Transverse colon (tissue), 4 donors: Measurements from ENCODE around the gene IRF2. TPM values are rescaled to one million over a fixed set of nuclear protein-coding genes. Genes with fewer than 3 reads are reported as not detected.

Experiments
- DNase-seq: peaks from one replicate; pipeline ENCODE4 v3.0.0-alpha.2; 2019
- H3K27ac ChIP-seq, 4 donors: fragments of 200-600 bp; sonication (generic); 2 replicates each; pipeline ENCODE4 v1.5.1; 2016 to 2018; ENCODE audit warnings: inconsistent platforms in 4 of 4
- H3K27me3 ChIP-seq: fragments of 200-600 bp; sonication (generic); 2 replicates; pipeline ENCODE4 v1.5.1; 2017; ENCODE audit warnings: inconsistent platforms
- H3K36me3 ChIP-seq, 4 donors: fragments of 200-600 bp; sonication (generic); 2 replicates each; pipeline ENCODE4 v1.5.1; 2017 to 2019; ENCODE audit warnings: inconsistent platforms in 4 of 4
- H3K4me1 ChIP-seq, 4 donors: fragments of 200-600 bp; sonication (generic); 2 replicates each; pipeline ENCODE4 v1.5.1; 2017 to 2020; ENCODE audit warnings: inconsistent platforms in 4 of 4
- H3K4me3 ChIP-seq, 4 donors: fragments of 200-600 bp; sonication (generic); 1 replicate in 1 of 4; 2 replicates in 3 of 4; pipeline versions ENCODE4 v1.5.1 to v1.6.1; 2017 to 2019; ENCODE audit warnings: inconsistent platforms in 4 of 4
- H3K9me3 ChIP-seq, 2 donors: fragments of 200-600 bp; sonication (generic); 2 replicates each; pipeline ENCODE4 v1.5.1; 2017 to 2019; ENCODE audit warnings: inconsistent platforms in 2 of 2
- EP300 ChIP-seq: sonication (generic); formaldehyde crosslinking; IDR thresholded peaks from one replicate; pipeline ENCODE4 v1.6.1; 2017; ENCODE audit warnings: antibody characterized with exemption, low read depth
- POLR2A ChIP-seq: fragments of 450-650 bp; IDR thresholded peaks from one replicate; pipeline ENCODE4 v1.6.1; 2016; ENCODE audit warnings: antibody characterized with exemption, mild to moderate bottlenecking, moderate library complexity
- POLR2AphosphoS5 ChIP-seq, 3 donors: sonication (generic); formaldehyde crosslinking; IDR thresholded peaks; one replicate each; pipeline ENCODE4 v1.6.1; 2016; ENCODE audit warnings: antibody characterized with exemption in 3 of 3
- WGBS, 2 donors: methylation state at CpG; one replicate each; pipeline ENCODE4 v1.1.5; 2018; ENCODE audit warnings: low coverage in 1 of 2; 5-methylcytosine and 5-hydroxymethylcytosine counted together
- in situ Hi-C, 4 donors: fragments of 200-750 bp; cut with MboI; loops; one replicate each; pipeline versions ENCODE4 v1.15.0 to v1.15.1; 2017; ENCODE audit warnings: low sequenced_read_pairs in 3 of 4, low pct_ligation_motif_present in 1 of 4, low pct_unique_long_range_greater_than_20kb in 1 of 4
- intact Hi-C: fragments of 100-400 bp; cut with DNase I; formaldehyde crosslinking; loops from one replicate; pipeline ENCODE4 v1.15.1; 2023; ENCODE audit warnings: low total_unique reads
- total RNA-seq, 4 donors: library from RNA; depleted of rRNA; stranded (reverse); fragments of >200 nt; gene quantifications; one replicate each; pipeline ENCODE4 v1.1.0, GENCODE V29; 2016
- TF ChIP-seq, protein P1 (sequence below), 5 experiments: fragments of 200-600 bp in 3 of 5; fragments of 450-650 bp in 2 of 5; sonication (generic) in 3 of 5; IDR thresholded peaks; 1 replicate in 2 of 5; 2 replicates in 3 of 5; pipeline ENCODE4 v1.5.1; 2016 to 2017; ENCODE audit warnings: antibody characterized with exemption in 5 of 5, inconsistent platforms in 3 of 5, mild to moderate bottlenecking in 2 of 5, moderate library complexity in 1 of 5

IRF2 gene
- total RNA-seq, 4 donors from 2014 or later, result 15.3 to 85.3 (median 42.5) TPM

DNA sequence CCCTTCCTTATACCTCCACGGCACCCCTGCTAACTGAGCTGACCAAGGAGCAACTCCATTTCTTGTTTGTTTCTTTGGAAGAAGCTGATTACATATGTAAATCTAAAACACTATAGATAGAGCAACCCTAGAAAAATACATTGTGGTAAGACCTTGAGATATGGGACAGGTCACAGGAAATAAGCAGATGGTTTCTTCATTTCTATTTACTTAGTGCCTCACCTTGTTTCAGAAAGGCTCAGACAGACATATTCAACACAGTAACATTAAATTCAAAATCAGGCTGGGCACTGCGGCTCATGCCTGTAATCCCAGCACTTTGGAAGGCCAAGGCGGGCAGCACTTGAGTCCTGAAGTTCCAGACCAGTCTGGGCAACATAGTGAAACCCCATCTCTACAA is 47.3 kb downstream of the IRF2 start:
- no peak overlapping the region for H3K4me3 ChIP-seq
- H3K27me3 ChIP-seq, result no peaks in the 10 kb centered on the region
- peak overlapping the region; percentile 40 to 74 (median 70) for H3K27ac ChIP-seq
- in situ Hi-C loops (no loop called here), intact Hi-C loops (loop anchor here (10.0 kb wide), 1 partner anchor 48 kb away; the partner anchor contains the start of gene IRF2)
- no peak for DNase-seq
- TF ChIP-seq, protein P1, sequence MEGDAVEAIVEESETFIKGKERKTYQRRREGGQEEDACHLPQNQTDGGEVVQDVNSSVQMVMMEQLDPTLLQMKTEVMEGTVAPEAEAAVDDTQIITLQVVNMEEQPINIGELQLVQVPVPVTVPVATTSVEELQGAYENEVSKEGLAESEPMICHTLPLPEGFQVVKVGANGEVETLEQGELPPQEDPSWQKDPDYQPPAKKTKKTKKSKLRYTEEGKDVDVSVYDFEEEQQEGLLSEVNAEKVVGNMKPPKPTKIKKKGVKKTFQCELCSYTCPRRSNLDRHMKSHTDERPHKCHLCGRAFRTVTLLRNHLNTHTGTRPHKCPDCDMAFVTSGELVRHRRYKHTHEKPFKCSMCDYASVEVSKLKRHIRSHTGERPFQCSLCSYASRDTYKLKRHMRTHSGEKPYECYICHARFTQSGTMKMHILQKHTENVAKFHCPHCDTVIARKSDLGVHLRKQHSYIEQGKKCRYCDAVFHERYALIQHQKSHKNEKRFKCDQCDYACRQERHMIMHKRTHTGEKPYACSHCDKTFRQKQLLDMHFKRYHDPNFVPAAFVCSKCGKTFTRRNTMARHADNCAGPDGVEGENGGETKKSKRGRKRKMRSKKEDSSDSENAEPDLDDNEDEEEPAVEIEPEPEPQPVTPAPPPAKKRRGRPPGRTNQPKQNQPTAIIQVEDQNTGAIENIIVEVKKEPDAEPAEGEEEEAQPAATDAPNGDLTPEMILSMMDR (IDR thresholded peaks at IDR 0.05), result no peak
- TF ChIP-seq POLR2AphosphoS5 (IDR thresholded peaks at IDR 0.05), result no peak
- no peak for TF ChIP-seq EP300
- TF ChIP-seq POLR2A, result no peak
- peaks cover 5 to 39% (median 17%) of the 10 kb centered on the region in 4 donors for H3K4me1 ChIP-seq
- peaks cover 0 to 24% (median 0%) of the 10 kb centered on the region in 4 donors for H3K36me3 ChIP-seq
- 73 to 79% methylated on average over 2 to 3 of the region's 3 CpGs for WGBS, 2 donors
- no peaks in the 10 kb centered on the region for H3K9me3 ChIP-seq

DNA sequence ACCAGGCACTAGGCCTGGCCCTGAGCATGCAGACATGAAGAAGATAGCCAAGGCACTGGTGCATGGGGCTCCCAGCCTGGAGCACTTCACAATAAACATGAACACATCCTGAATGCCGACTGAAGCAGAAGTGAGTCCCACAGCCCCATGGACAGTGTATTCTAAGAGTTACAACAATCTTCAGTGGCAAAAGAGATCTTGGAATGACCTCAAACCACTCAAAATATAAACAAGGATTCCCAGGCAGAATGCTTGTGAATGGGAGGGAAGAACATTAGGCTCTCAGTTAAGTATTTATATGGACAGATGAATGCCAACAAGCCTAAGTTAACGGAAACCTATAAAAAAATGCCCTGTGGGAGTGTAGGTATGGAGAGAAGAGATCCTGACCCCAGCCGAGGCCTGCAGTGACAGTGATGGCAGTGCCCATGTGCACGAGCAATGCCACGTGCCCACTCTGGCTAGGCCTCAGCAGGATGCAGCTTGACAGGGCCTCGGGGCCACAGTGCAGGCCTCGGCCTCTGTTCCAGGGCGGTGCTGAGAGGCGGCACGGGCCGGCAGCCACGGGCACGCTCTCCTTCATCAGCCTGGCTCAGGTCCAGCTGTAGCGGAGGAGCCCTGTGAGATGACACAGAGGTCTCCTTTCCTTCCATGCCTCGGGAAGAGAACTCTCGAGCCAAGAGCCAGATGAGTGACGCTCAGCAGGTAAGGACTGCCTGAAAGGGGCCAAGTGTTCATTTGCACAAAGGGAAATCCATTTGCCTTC is 49.2 kb downstream of the IRF2 start:
- TF ChIP-seq EP300, result no peak
- TF ChIP-seq POLR2AphosphoS5 (IDR thresholded peaks at IDR 0.05), result no peak
- no peak for TF ChIP-seq POLR2A
- DNase-seq, result no peak
- H3K36me3 ChIP-seq, result peaks cover 0 to 24% (median 0%) of the 10 kb centered on the region in 4 donors
- no peak overlapping the region for H3K4me3 ChIP-seq
- 76 to 93% methylated on average over 2 to 12 of the region's 17 CpGs for WGBS, 2 donors
- no peaks in the 10 kb centered on the region for H3K27me3 ChIP-seq
- in situ Hi-C loops, result loop anchor here in 3 of 4 donors (25.0 kb wide), 1 partner anchor 112 kb away; no protein-coding TSS in a partner anchor
- intact Hi-C loops, result loop anchor here (10.0 kb wide), 1 partner anchor 50 kb away; the partner anchor contains the start of gene IRF2
- peaks cover 5 to 49% (median 16%) of the 10 kb centered on the region in 4 donors for H3K4me1 ChIP-seq
- H3K9me3 ChIP-seq, result no peaks in the 10 kb centered on the region
- peak overlapping the region; percentile 44 to 61 (median 56) for H3K27ac ChIP-seq

GRCh38 chr4:184424279-184424678 is 50.1 kb downstream of the IRF2 start:
- no peak for TF ChIP-seq POLR2AphosphoS5 (IDR thresholded peaks at IDR 0.05)
- no peak for TF ChIP-seq EP300
- Histone ChIP-seq H3K9me3 (no peaks in the 10 kb centered on the region), H3K4me3 (no peak overlapping the region), H3K36me3 (peaks cover 0 to 24% (median 0%) of the 10 kb centered on the region in 4 donors), H3K4me1 (peaks cover 5 to 49% (median 15%) of the 10 kb centered on the region in 4 donors), H3K27me3 (no peaks in the 10 kb centered on the region), H3K27ac (peak overlapping the region in 3 of 4 donors; percentile 1 to 61 (median 56))
- WGBS, 2 donors, result 80 to 88% methylated on average over 2 to 3 of the region's 3 CpGs
- in situ Hi-C loops, result loop anchor here in 3 of 4 donors (25.0 kb wide), 1 partner anchor 113 kb away; no protein-coding TSS in a partner anchor
- no peak for DNase-seq
- intact Hi-C loops, result loop anchor here (10.0 kb wide), 1 partner anchor 51 kb away; the partner anchor contains the start of gene IRF2

DNA sequence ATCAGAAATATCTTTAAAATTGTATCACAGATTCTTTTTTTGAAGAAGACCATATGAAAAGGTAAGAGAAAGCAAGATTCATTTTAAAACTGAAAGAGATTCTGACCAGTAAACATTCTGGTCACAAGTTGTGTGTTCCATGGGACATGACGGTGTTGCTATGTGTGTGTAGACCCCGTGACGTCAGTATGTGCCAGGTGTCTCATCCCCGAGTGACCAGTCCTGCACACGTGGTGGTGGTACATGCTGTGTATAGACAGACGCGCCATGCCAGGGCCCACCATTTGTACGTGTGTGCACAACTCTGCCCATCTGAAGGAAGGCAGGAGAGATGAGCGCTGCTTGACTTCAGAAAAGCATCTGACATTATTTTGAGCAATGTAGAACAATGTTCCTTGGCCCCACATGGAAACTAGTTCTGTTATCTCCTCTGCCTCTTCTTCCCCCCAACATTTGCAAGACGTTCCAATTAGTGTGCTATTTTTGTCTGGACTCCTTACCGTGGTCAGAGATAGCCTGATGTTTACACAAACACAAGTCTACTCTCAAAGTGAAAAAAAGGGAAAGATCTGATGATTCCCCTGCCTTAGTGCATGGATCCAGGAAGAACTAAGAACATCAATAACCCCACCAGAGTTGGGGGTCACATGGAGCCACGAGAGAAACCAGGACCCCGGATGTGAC is 51.2 kb downstream of the IRF2 start:
- Histone ChIP-seq H3K36me3 (peaks cover 0 to 31% (median 3%) of the 10 kb centered on the region in 4 donors), H3K27ac (no peak overlapping the region), H3K4me3 (no peak overlapping the region)

DNA sequence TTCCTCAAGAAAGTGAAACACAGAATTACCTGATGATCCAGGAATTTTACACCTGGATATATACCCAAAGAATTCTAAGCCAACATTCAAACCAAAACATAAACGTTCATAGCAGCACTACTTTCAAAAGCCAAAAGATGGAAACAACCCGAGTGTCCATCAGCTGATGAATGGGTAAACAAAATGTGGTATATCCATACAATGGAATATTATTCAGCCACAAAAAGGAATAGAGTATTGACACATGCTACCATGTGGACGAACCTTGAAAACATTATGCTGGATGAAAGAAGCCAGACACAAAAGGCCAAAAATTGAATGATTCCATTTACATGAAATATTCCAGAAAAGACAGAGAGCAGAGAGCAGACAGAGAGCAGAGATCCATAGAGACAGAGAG is 52.0 kb downstream of the IRF2 start:
- intact Hi-C loops (loop anchor here (10.0 kb wide), 1 partner anchor 52 kb away; the partner anchor contains the start of gene IRF2), in situ Hi-C loops (loop anchor here in 3 of 4 donors (25.0 kb wide), 1 partner anchor 115 kb away; no protein-coding TSS in a partner anchor)
- H3K4me3 ChIP-seq, result no peak overlapping the region
- peaks cover 0 to 31% (median 3%) of the 10 kb centered on the region in 4 donors for H3K36me3 ChIP-seq
- H3K9me3 ChIP-seq, result no peaks in the 10 kb centered on the region
- H3K27ac ChIP-seq, result peak overlapping the region in 3 of 4 donors; percentile 1 to 44 (median 33)
- peaks cover 5 to 46% (median 13%) of the 10 kb centered on the region in 4 donors for H3K4me1 ChIP-seq
- WGBS, 2 donors, result 76 to 78% methylated on average over 3 of the region's 3 CpGs
- TF ChIP-seq POLR2AphosphoS5 (IDR thresholded peaks at IDR 0.05) (no peak), POLR2A (no peak), EP300 (no peak)
- TF ChIP-seq, protein P1 (IDR thresholded peaks at IDR 0.05), result no peak
- DNase-seq, result no peak
- no peaks in the 10 kb centered on the region for H3K27me3 ChIP-seq

More for the DNA sequence above, 51.2 kb downstream of the IRF2 start:
- no peak for TF ChIP-seq EP300
- no peak for TF ChIP-seq POLR2AphosphoS5 (IDR thresholded peaks at IDR 0.05)
- no peaks in the 10 kb centered on the region for H3K27me3 ChIP-seq
- in situ Hi-C loops (loop anchor here in 3 of 4 donors (25.0 kb wide), 1 partner anchor 114 kb away; no protein-coding TSS in a partner anchor), intact Hi-C loops (loop anchor here (10.0 kb wide), 1 partner anchor 52 kb away; the partner anchor contains the start of gene IRF2)
- 77 to 80% methylated on average over 3 to 13 of the region's 13 CpGs for WGBS, 2 donors
- H3K4me1 ChIP-seq, result peaks cover 5 to 46% (median 13%) of the 10 kb centered on the region in 4 donors
- no peaks in the 10 kb centered on the region for H3K9me3 ChIP-seq
- DNase-seq, result peak; percentile 47
